OCI-M2 (cell line): ENCODE results near the gene LCLAT1.
"Not testable (repeated sequence)": the region's sequence is repeated elsewhere in the genome, so short reads cannot be mapped to it uniquely, and the experiment has no call there.

Experiments used
- DNase-seq: peaks from one replicate; lab custom pipeline; 2025; ENCODE audit not compliant: unreplicated experiment; lab: John Stamatoyannopoulos, UW

LCLAT1 gene

GRCh38 chr2:30454571-30454970, 7.5 kb downstream of the LCLAT1 start:
- no peak for DNase-seq

- DNase-seq, result no peak
Observed at GRCh38 chr2:30455114-30455738, 8.2 kb downstream of the LCLAT1 start.

- DNase-seq, result no peak
Observed at GRCh38 chr2:30456106-30456505, 9.1 kb downstream of the LCLAT1 start.

DNA sequence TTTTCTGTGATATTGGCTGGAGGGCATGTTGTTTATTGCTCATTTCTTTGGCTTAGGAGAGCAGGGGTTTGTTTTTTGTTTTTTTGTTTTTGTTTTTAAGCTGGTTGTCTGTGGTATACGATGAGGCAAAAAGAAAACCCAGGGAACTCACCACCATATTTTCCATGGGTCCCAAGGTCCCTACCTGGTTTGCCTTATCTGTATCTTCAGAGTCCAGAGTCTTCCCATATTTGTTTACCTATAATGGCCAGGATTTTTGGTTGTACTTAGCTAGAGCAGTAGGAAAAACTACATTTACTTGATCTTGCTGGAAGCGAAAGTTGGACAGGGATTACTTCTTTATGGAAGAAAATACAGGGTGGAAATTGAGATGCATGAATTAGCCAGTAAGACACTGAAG, 9.5 kb downstream of the LCLAT1 start:
- DNase-seq, result no peak

GRCh38 chr2:30457296-30457695, 10.2 kb downstream of the LCLAT1 start:
- DNase-seq, result no peak

- DNase-seq, result no peak
Observed at GRCh38 chr2:30459140-30459539, 12.1 kb downstream of the LCLAT1 start.

GRCh38 chr2:30462131-30462857, 15.2 kb downstream of the LCLAT1 start:
- no peak for DNase-seq

DNA sequence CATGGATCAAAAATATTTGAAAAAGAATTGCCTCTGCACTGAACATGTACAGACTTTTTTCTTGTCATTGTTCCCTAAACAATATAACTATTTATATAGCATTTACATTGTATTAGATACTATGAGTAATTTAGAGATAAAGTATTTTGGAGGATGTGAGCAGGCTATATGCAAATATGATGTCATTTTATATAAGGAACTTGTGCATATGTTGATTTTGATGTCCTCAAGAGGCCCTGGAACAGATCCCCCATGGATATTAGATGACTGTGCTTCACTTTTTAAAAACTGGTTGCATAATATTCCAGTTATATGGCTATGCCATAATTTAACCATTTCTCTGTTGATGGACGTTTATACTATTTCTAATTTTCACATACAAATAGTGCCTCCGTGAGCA, 16.5 kb downstream of the LCLAT1 start:
- DNase-seq, result no peak

DNA sequence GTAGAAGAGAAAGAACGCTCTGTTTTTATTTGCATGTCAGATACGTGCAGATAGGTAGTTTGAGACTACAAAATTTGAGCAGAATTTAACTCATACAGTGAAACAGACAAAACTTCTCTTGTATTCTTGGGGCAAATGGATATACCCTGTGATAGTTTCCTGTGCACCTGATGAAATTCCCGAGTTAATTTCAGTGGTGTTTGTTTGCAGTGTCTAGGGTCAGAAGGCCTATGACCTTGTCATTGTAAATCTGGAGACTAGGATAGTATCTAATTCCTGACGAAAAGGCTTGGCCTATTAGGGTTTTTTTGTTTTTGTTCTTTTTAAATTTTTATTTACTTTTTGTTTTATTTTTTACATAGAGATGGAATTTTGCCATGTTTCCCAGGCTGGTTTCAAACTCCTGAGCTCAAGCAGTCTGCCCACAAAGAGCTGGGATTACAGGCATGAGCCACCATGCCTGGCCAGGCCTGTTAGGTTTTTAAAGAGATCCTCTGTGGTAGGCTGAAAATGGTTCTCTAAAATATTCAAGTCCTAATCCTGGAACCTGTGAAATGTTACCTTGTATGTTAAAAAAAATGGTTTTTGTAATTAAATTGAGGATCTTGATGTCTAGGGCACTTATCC, 17.6 kb downstream of the LCLAT1 start:
- DNase-seq, result no peak

GRCh38 chr2:30465171-30465545, 18.1 kb downstream of the LCLAT1 start:
- DNase-seq, result no peak

DNA sequence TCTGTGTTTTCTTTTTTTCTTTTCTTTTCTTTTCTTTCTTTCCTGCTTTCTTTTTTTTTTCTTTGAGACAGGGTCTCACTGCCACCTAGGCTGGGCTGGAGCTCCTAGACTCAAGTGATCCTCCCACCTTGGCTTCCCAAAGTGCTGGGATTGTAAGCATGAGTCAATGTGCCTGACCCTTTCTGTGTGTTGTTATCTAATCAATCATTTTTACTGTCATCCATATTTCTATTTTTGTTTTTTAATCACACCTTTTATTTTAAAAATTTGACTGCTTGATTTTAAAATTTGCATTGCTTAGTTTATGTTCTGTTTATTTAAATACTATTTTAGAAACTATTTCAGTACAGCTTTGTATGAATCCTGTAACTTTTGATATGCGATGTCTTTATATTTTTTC, 19.2 kb downstream of the LCLAT1 start:
- DNase-seq, result no peak

DNA sequence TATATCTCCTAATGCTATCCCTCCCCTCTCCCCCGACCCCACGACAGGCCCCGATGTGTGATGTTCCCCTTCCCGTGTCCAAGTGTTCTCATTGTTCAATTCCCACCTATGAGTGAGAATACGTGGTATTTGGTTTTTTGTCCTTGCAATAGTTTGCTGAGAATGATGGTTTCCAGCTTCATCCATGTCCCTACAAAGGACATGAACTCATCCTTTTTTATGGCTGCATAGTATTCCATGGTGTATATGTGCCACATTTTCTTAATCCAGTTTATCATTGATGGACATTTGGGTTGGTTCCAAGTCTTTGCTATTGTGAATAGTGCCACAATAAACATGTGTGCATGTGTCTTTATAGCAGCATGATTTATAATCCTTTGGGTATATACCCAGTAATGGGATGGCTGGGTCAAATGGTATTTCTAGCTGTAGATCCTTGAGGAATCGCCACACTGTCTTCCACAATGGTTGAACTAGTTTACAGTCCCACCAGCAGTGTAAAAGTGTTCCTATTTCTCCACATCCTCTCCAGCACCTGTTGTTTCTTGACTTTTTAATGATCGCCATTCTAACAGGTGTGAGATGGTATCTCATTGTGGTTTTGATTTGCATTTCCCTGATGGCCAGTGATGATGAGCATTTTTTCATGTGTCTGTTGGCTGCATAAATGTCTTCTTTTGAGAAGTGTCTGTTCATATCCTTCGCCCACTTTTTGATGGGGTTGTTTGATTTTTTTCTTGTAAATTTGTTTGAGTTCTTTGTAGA, 20.2 kb downstream of the LCLAT1 start:
- not testable (repeated sequence) for DNase-seq

GRCh38 chr2:30470426-30470825, 23.4 kb downstream of the LCLAT1 start:
- no peak for DNase-seq

DNA sequence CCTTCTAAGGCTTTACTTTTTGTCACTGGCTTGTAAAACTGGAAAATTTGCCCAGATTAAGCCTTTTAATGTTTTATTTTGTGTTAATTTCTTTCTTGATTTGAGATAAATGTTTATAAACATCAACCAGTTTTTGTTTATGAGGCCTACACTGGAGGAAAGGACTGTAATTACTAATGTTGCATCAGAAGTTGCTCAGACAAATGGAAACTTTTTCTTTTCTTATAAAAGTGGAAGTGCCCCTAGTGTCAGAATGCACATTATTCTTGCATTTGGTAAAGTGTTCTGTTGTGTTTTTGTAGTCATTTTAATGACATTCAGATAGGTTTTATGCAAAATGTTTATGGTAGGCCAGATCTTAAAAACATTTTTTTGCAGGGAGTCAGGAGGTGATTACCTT, 25.3 kb downstream of the LCLAT1 start:
- no peak for DNase-seq

GRCh38 chr2:30475542-30475941, 28.5 kb downstream of the LCLAT1 start:
- no peak for DNase-seq

- no peak for DNase-seq
Observed at GRCh38 chr2:30476636-30477035, 29.6 kb downstream of the LCLAT1 start.

- DNase-seq, result no peak
Observed at GRCh38 chr2:30480703-30481322, 33.8 kb downstream of the LCLAT1 start.

DNA sequence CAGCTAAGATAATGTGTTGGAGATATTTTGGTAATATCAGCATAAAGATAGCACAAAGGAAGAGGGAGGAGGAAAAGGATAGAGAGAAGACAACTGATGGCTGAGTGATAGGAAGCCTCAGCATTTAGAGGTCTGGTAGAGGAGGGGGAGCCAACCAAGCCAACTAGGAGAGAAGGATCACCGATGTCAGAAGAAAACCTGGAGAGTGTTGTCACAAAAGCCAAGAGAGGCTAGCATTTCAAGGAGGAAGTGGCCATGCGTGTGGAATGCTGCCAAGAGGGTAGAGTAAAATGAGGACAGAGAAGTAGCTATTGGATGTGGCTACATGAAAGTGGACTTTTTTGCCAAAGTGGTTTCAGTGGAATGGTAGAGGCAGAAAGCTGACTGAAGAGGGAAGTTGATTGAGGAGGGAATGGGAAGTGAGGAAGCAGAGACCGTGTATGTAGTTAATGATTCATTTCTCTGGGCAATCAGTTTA, 34.3 kb downstream of the LCLAT1 start:
- DNase-seq, result no peak

GRCh38 chr2:30482011-30482410, 35.0 kb downstream of the LCLAT1 start:
- DNase-seq, result no peak

DNA sequence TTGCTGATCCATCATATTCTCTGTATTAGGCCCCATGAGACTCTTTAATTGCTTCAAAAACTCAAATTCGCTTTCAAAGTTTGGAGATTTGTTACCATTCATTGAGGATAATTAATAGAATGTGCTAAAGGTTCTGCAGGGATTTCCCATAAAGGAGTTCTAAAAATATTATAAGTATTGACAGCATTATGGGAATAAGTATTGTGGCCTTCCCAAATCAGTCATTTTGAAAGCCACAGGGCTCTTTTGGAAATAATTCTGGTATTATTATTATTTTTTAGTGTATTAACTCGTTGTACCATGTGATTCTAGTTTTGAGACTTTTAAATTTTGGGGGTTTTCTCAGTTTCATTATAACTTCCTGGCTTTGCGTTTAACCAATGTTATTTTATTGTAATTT, 37.1 kb downstream of the LCLAT1 start:
- no peak for DNase-seq

- no peak for DNase-seq
Observed at GRCh38 chr2:30484995-30485394, 37.9 kb downstream of the LCLAT1 start.
